LNCAP (cell line): ENCODE measurements around the gene THBS2.

Source experiments
- CTCF ChIP-seq: fragments of 450-650 bp; IDR thresholded peaks from 2 replicates; pipeline ENCODE4 v1.5.1; 2017; ENCODE audit warnings: mild to moderate bottlenecking

Gene THBS2

GRCh38 chr6:169263836-169264608 is 10.4 kb upstream of the THBS2 start:
- no peak for TF ChIP-seq CTCF

DNA sequence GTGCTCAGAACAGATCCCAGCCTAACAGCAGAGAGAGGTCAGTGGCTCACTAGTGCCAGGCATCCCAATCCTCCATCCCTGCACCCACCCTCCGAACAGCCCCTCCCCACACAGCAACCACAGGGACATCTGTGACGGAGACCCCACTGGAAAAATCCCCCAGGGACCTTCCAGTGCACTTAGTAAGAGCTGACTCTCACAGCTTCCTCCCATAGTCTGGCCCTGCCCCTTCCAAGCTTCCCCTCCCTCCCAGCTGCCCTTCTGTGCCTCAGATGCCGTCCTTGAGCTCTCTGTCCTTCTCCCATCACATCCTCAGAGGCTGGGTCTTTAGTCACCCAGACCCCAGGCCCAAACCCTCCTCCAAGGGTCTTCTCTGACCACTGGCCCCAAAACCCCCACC is 9.7 kb upstream of the THBS2 start:
- TF ChIP-seq CTCF = no peak

DNA sequence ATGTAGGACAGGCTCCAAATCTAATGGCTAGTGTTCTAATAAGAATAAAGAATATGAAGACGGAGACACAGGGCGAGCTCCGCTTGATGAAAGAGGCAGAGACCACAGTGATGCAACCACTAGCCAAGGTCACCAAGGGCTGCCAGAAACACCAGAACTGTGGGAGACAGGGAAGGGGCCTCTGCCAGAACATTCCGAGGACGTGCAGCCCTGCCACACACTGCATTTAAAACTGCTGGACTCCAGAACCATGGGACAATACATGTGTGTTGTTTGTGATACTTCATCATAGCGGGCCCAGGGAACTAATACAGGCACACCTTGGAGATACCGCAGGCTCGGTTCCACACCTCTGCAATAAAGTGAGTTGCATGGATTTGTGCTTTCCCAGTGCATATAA is 2.9 kb upstream of the THBS2 start:
- no peak for TF ChIP-seq CTCF

GRCh38 chr6:169256061-169256460 is 2.4 kb upstream of the THBS2 start:
- TF ChIP-seq CTCF = no peak

GRCh38 chr6:169255643-169256042 is 2.0 kb upstream of the THBS2 start:
- no peak for TF ChIP-seq CTCF

- TF ChIP-seq CTCF = no peak
These were observed 1.0 kb upstream of the THBS2 start for GRCh38 chr6:169254456-169255316.

GRCh38 chr6:169252505-169253189 is 999 bp downstream of the THBS2 start:
- no peak for TF ChIP-seq CTCF
